ENCODE results near the gene MGRN1. TPM values are rescaled to one million over a fixed set of nuclear protein-coding genes. Genes with fewer than 3 reads are reported as not detected.

The MGRN1 gene
- total RNA-seq, 1 donor from 2014 or later = 22.9 TPM

GRCh38 chr16:4696905-4697847, 72.5 kb downstream of the MGRN1 start:
- DNase-seq (ENCODE audit: low read depth, low spot score) = no peak

- DNase-seq (ENCODE audit: low read depth, low spot score) = no peak
Observed at GRCh38 chr16:4697848-4698291, 73.2 kb downstream of the MGRN1 start.

GRCh38 chr16:4698321-4699045, 73.9 kb downstream of the MGRN1 start:
- no peak for DNase-seq (ENCODE audit: low read depth, low spot score)

- DNase-seq (ENCODE audit: low read depth, low spot score) = no peak
Observed at GRCh38 chr16:4699046-4699556, 74.5 kb downstream of the MGRN1 start.

GRCh38 chr16:4700380-4700996, 75.9 kb downstream of the MGRN1 start:
- DNase-seq (ENCODE audit: low read depth, low spot score) = no peak

GRCh38 chr16:4700997-4701743, 76.5 kb downstream of the MGRN1 start:
- no peak for DNase-seq (ENCODE audit: low read depth, low spot score)

- no peak for DNase-seq (ENCODE audit: low read depth, low spot score)
Observed at GRCh38 chr16:4701791-4702465, 77.3 kb downstream of the MGRN1 start.

- DNase-seq (ENCODE audit: low read depth, low spot score) = no peak
Observed at GRCh38 chr16:4702466-4702808, 77.8 kb downstream of the MGRN1 start.

GRCh38 chr16:4703906-4704305, 79.3 kb downstream of the MGRN1 start:
- DNase-seq (ENCODE audit: low read depth, low spot score) = no peak

- no peak for DNase-seq (ENCODE audit: low read depth, low spot score)
Observed at GRCh38 chr16:4704491-4704890, 79.9 kb downstream of the MGRN1 start.

- DNase-seq (ENCODE audit: low read depth, low spot score) = no peak
Observed at GRCh38 chr16:4704913-4705312, 80.3 kb downstream of the MGRN1 start.

- DNase-seq (ENCODE audit: low read depth, low spot score) = no peak
Observed at GRCh38 chr16:4706871-4707270, 82.2 kb downstream of the MGRN1 start.

GRCh38 chr16:4709481-4709880, 84.9 kb downstream of the MGRN1 start:
- no peak for DNase-seq (ENCODE audit: low read depth, low spot score)

- DNase-seq (ENCODE audit: low read depth, low spot score) = no peak
Observed at GRCh38 chr16:4713663-4714501, 89.3 kb downstream of the MGRN1 start.

GRCh38 chr16:4714996-4715395, 90.4 kb downstream of the MGRN1 start:
- DNase-seq (ENCODE audit: low read depth, low spot score) = no peak

- no peak for DNase-seq (ENCODE audit: low read depth, low spot score)
Observed at GRCh38 chr16:4718466-4718865, 93.8 kb downstream of the MGRN1 start.

- no peak for DNase-seq (ENCODE audit: low read depth, low spot score)
Observed at GRCh38 chr16:4723071-4723767, 98.6 kb downstream of the MGRN1 start.

GRCh38 chr16:4724661-4725270, 100.1 kb downstream of the MGRN1 start:
- no peak for DNase-seq (ENCODE audit: low read depth, low spot score)

- no peak for DNase-seq (ENCODE audit: low read depth, low spot score)
Observed at GRCh38 chr16:4726616-4727015, 102.0 kb downstream of the MGRN1 start.
